ENCODE measurements around the gene SULT1C2. TPM values are rescaled to one million over a fixed set of nuclear protein-coding genes. Genes with fewer than 3 reads are reported as not detected.

SULT1C2 gene
- total and polyA plus RNA-seq, 2 of the 4 experiments (the other 2 are of a cell fraction): 0.09 TPM; not detected in 1

DNA sequence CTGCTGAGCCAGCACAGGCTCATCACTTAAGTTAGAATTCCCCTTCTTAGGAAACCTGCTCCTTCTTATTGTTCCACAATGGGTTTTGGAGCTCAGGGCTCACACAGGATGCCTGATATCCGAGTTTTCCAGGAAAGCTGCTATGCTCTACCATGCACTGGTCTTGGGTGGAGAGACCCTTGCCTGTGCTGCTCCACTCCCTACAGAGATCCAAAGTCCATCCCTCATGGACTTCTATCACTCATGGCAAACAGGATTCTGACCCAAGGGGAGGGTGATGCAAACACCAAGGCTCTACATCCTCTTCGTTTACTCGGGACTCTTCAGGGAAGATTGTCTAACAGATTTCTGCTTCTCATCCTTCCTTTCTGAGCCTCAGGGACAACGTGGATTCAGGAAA lies 5.2 kb downstream of the SULT1C2 start:
- Histone ChIP-seq H3K9me1 (ENCODE audit: insufficient read depth, low read length) (no peaks in the 10 kb centered on the region), H4K20me1 (ENCODE audit: insufficient read depth, low read length) (no peaks in the 10 kb centered on the region), H3K4me3 (ENCODE audit: insufficient read depth, low read depth, low read length) (no peak overlapping the region), H2BK120ac (ENCODE audit: low read depth, low read length) (no peak overlapping the region), H3K27ac (ENCODE audit: insufficient read depth, low read length) (no peak overlapping the region), H3K56ac (ENCODE audit: extremely low read depth, insufficient read depth, low read length) (no peak overlapping the region), H3K79me1 (ENCODE audit: low read depth in 1 of 2, low read length in 2 of 2) (no peaks in the 10 kb centered on the region), H2AK9ac (replicated peaks; ENCODE audit: low read depth, low read length, poor library complexity) (no peak overlapping the region), H2AK5ac (ENCODE audit: low read depth, low read length) (no peak overlapping the region), H4K91ac (ENCODE audit: insufficient read depth, low read depth, low read length) (no peak overlapping the region), H2BK5ac (ENCODE audit: low read depth, low read length, poor library complexity, severe bottlenecking) (no peak overlapping the region), H3K36me3 (ENCODE audit: control insufficient read depth, insufficient read depth, low read length) (no peaks in the 10 kb centered on the region), H3K9ac (ENCODE audit: low read depth, low read length) (no peak overlapping the region), H3K27me3 (ENCODE audit: control insufficient read depth, insufficient read depth, low read length) (peaks cover 10% of the 10 kb centered on the region), H3K4me1 (ENCODE audit: control insufficient read depth, insufficient read depth, low read length) (no peaks in the 10 kb centered on the region; the same call in 1 of the 2 replicates), H2BK20ac (ENCODE audit: low read depth, low read length) (no peak overlapping the region), H2BK15ac (ENCODE audit: low read depth, low read length) (no peak overlapping the region), H3K23ac (ENCODE audit: low read depth, low read length) (no peak overlapping the region), H3K4ac (ENCODE audit: low read depth, low read length) (no peak overlapping the region), H4K5ac (ENCODE audit: low read depth, low read length) (no peak overlapping the region), H4K8ac (ENCODE audit: low read depth in 2 of 2, low read length in 2 of 2) (no peak overlapping the region), H3K9me3 (ENCODE audit: control insufficient read depth, insufficient read depth, low read length) (no peaks in the 10 kb centered on the region; the same call in 1 of the 2 replicates), H3K14ac (replicated peaks; ENCODE audit: low read depth, low read length) (no peak overlapping the region), H3K4me2 (ENCODE audit: low read depth, low read length) (no peak overlapping the region), H3K18ac (ENCODE audit: low read depth, low read length) (no peak overlapping the region), H2AFZ (replicated peaks; ENCODE audit: low read length, poor library complexity) (no peak overlapping the region)
- in situ Hi-C loops (cut with MboI; ENCODE audit: low sequenced_read_pairs) (no loop called here), dilution Hi-C loops (cut with HindIII; ENCODE audit: low sequenced_read_pairs, unreplicated experiment) (no loop called here), intact Hi-C loops (cut with micrococcal nuclease) (no loop called here)
- ChIA-PET POLR2A (ENCODE audit: unreplicated experiment) (no interaction called here), CTCF (no interaction called here)
- BruUV-seq (replicated peaks): no TSS peak
- ATAC-seq (ENCODE audit: low read depth) (no peak), DNase-seq (no peak)
- WGBS, 2 experiments (ENCODE audit: extremely low coverage in 2 of 2, insufficient read length in 1 of 2): no CpG with 5 or more reads among the region's 4 CpGs
- no peak for TF ChIP-seq NFE2L2 (IDR thresholded peaks at IDR 0.05; ENCODE audit: low read depth, low read length)
- TF ChIP-seq, protein P1, sequence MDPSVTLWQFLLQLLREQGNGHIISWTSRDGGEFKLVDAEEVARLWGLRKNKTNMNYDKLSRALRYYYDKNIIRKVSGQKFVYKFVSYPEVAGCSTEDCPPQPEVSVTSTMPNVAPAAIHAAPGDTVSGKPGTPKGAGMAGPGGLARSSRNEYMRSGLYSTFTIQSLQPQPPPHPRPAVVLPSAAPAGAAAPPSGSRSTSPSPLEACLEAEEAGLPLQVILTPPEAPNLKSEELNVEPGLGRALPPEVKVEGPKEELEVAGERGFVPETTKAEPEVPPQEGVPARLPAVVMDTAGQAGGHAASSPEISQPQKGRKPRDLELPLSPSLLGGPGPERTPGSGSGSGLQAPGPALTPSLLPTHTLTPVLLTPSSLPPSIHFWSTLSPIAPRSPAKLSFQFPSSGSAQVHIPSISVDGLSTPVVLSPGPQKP (IDR thresholded peaks at IDR 0.05; ENCODE audit: borderline replicate concordance, low read depth, low read length): no peak
- TF ChIP-seq MAFK (IDR thresholded peaks at IDR 0.05; ENCODE audit: low read depth, low read length): no peak
- no peak for TF ChIP-seq POLR2A (IDR thresholded peaks at IDR 0.05; ENCODE audit: low read depth, low read length)
- TF ChIP-seq, protein P2, sequence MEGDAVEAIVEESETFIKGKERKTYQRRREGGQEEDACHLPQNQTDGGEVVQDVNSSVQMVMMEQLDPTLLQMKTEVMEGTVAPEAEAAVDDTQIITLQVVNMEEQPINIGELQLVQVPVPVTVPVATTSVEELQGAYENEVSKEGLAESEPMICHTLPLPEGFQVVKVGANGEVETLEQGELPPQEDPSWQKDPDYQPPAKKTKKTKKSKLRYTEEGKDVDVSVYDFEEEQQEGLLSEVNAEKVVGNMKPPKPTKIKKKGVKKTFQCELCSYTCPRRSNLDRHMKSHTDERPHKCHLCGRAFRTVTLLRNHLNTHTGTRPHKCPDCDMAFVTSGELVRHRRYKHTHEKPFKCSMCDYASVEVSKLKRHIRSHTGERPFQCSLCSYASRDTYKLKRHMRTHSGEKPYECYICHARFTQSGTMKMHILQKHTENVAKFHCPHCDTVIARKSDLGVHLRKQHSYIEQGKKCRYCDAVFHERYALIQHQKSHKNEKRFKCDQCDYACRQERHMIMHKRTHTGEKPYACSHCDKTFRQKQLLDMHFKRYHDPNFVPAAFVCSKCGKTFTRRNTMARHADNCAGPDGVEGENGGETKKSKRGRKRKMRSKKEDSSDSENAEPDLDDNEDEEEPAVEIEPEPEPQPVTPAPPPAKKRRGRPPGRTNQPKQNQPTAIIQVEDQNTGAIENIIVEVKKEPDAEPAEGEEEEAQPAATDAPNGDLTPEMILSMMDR (conservative IDR thresholded peaks at IDR 0.05; ENCODE audit: low read depth, low read length): no peak
- TF ChIP-seq, protein P3, sequence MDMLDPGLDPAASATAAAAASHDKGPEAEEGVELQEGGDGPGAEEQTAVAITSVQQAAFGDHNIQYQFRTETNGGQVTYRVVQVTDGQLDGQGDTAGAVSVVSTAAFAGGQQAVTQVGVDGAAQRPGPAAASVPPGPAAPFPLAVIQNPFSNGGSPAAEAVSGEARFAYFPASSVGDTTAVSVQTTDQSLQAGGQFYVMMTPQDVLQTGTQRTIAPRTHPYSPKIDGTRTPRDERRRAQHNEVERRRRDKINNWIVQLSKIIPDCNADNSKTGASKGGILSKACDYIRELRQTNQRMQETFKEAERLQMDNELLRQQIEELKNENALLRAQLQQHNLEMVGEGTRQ (IDR thresholded peaks at IDR 0.05; ENCODE audit: low read depth, low read length): no peak
- no peak for TF ChIP-seq SMC3 (IDR thresholded peaks at IDR 0.05; ENCODE audit: low read depth, low read length)
- TF ChIP-seq CHD1 (IDR thresholded peaks at IDR 0.05; ENCODE audit: low read depth, low read length): no peak
- no peak for TF ChIP-seq CEBPB (IDR thresholded peaks at IDR 0.05; ENCODE audit: low read depth, low read length)
- no peak for TF ChIP-seq FOS (IDR thresholded peaks at IDR 0.05; ENCODE audit: low read depth, low read length)
- TF ChIP-seq MXI1 (IDR thresholded peaks at IDR 0.05; ENCODE audit: borderline replicate concordance, low read depth, low read length): no peak
